GM23338 (cell line): ENCODE results near the gene TAPBP.

ENCODE experiments used
- EZH2phosphoT487 ChIP-seq: fragments of 200-600 bp; sonication (generic); IDR thresholded peaks from one replicate; pipeline ENCODE4 v1.8.1; 2018; ENCODE audit warnings: antibody characterized with exemption; ENCODE audit not compliant: unreplicated experiment
- JUNB ChIP-seq: IDR thresholded peaks from one replicate; pipeline ENCODE4 v1.6.1; 2016; ENCODE audit warnings: antibody characterized with exemption; ENCODE audit not compliant: unreplicated experiment
- NANOG ChIP-seq: IDR thresholded peaks from 2 replicates; pipeline ENCODE4 v1.6.1; 2016; ENCODE audit warnings: antibody characterized with exemption, borderline replicate concordance
- POLR2AphosphoS5 ChIP-seq: IDR thresholded peaks from 2 replicates; pipeline ENCODE4 v1.6.1; 2016; ENCODE audit warnings: antibody characterized with exemption, low read depth
- TF ChIP-seq, protein P1 (sequence below), 2 experiments: fragments of 200-600 bp in 1 of 2; sonication (generic) in 1 of 2; conservative IDR thresholded peaks; 2 replicates each; pipeline versions ENCODE4 v1.5.1 to v1.6.1; 2016 to 2017; ENCODE audit warnings: antibody characterized with exemption in 2 of 2, low read depth in 2 of 2, mild to moderate bottlenecking in 2 of 2, moderate library complexity in 1 of 2

DNA sequence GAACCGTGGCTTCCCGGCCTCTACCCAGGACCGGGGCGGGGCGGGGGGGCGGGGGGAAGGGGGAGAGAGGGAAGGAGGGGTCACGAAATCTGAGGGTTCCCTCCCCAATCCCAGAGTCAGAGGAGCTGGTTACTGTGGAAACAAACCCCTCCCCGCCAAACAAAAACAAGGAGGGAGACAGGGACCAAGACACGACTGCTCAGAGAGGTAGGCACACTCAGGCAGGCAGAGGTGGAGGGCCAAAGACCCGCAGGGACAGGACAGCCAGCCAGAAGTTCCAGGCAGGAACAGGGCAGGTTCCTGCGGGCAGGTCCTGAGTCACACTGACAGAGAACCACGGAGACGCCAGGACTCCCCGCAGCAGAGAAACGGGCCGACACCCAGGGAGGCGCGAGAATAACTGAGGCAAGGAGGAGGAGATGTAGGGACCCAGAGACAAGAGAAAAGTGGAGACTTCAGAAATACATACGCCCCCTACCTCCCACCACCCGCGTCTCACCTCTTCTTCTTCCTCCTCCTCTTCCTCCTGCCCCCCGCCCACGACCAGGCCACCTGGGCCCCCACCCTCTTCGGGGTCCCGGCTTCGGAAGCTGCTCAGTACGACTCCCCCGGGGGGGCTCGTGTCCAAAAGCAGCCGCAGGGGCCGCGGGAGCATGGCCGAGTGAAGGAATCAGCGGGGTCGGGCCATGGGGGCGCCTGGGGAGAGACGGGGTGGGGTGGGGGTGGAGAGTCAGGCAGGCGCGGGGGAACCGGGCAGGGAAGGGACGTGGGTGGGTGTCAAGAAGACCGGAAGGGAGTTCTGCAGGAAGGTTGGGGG, 15.7 kb downstream of the TAPBP start:
- TF ChIP-seq, protein P1, sequence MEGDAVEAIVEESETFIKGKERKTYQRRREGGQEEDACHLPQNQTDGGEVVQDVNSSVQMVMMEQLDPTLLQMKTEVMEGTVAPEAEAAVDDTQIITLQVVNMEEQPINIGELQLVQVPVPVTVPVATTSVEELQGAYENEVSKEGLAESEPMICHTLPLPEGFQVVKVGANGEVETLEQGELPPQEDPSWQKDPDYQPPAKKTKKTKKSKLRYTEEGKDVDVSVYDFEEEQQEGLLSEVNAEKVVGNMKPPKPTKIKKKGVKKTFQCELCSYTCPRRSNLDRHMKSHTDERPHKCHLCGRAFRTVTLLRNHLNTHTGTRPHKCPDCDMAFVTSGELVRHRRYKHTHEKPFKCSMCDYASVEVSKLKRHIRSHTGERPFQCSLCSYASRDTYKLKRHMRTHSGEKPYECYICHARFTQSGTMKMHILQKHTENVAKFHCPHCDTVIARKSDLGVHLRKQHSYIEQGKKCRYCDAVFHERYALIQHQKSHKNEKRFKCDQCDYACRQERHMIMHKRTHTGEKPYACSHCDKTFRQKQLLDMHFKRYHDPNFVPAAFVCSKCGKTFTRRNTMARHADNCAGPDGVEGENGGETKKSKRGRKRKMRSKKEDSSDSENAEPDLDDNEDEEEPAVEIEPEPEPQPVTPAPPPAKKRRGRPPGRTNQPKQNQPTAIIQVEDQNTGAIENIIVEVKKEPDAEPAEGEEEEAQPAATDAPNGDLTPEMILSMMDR (conservative IDR thresholded peaks at IDR 0.05; ENCODE audit: low read depth in 2 of 2) = peak; percentile 7 to 25; a peak in 2 of 4 replicates
- TF ChIP-seq POLR2AphosphoS5 = no peak
- no peak for TF ChIP-seq JUNB
- TF ChIP-seq NANOG = no peak
- no peak for TF ChIP-seq EZH2phosphoT487
